ENCODE data around the gene LSAMP. TPM values are rescaled to one million over a fixed set of nuclear protein-coding genes. Genes with fewer than 3 reads are reported as not detected.

Gene LSAMP
- total RNA-seq, 1 experiment from 2014 or later = 0.90 TPM

DNA sequence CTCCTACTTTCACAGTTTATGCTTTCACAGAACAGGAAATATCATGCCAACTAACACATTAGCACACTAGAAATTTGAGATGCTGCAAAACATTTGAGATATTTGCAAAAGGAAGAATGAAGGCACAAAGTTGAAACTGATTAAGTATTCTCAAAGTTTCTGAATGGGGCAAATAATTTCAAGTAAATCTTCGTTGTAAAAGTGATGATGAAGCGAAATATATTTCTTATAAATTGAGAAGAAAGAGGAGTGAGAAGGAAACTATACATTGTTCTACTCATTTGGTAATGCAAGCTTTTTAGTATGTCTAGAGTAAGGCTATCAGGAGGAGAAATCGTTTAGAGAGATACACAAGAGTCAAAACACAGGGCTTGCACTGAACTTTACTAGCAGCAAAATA is 24.3 kb upstream of the LSAMP start:
- 100% methylated on average over 2 of the region's 3 CpGs for WGBS (ENCODE audit: extremely low coverage, insufficient read length, low lambda C conversion rate)
- Histone ChIP-seq H2AK5ac (ENCODE audit: insufficient read length, low read length) (no peak overlapping the region), H3K9me3 (ENCODE audit: control insufficient read depth, low read depth, low read length) (no peaks in the 10 kb centered on the region), H3K79me2 (ENCODE audit: insufficient read depth, low read length) (no peaks in the 10 kb centered on the region), H4K20me1 (ENCODE audit: control insufficient read depth, insufficient read depth, insufficient read length) (no peaks in the 10 kb centered on the region), H3K27ac (ENCODE audit: insufficient read length, low read depth, low read length) (no peak overlapping the region), H3K79me1 (ENCODE audit: insufficient read depth, low read depth, low read length, poor library complexity, severe bottlenecking) (no peaks in the 10 kb centered on the region), H3K4ac (ENCODE audit: low read depth, low read length) (no peak overlapping the region), H2AFZ (ENCODE audit: low read length) (no peak overlapping the region), H3K23me2 (ENCODE audit: insufficient read length, low read depth, low read length, poor library complexity, severe bottlenecking) (no peaks in the 10 kb centered on the region), H3K4me1 (ENCODE audit: insufficient read depth, low read length) (no peaks in the 10 kb centered on the region; the same call in 1 of the 2 replicates), H2BK5ac (ENCODE audit: insufficient read length, low read length) (no peak overlapping the region), H3K9ac (ENCODE audit: extremely low read depth, insufficient read length, low read length) (no peak overlapping the region), H2BK12ac (ENCODE audit: insufficient read length, low read depth, low read length) (no peak overlapping the region), H3K14ac (ENCODE audit: insufficient read depth, low read length) (no peak overlapping the region), H3K56ac (ENCODE audit: insufficient read length, low read depth, low read length) (no peak overlapping the region), H4K91ac (ENCODE audit: insufficient read length, low read depth, low read length) (no peak overlapping the region), H2BK15ac (ENCODE audit: low read depth, low read length) (no peak overlapping the region), H4K8ac (replicated peaks; ENCODE audit: insufficient read length, low read depth, low read length) (no peak overlapping the region), H3T11ph (ENCODE audit: low read length) (no peak overlapping the region), H2BK20ac (ENCODE audit: low read depth, low read length, poor library complexity, severe bottlenecking) (no peak overlapping the region), H3K18ac (ENCODE audit: insufficient read length, low read depth, low read length) (no peak overlapping the region), H4K5ac (ENCODE audit: insufficient read length, low read depth, low read length) (no peak overlapping the region), H3K23ac (ENCODE audit: insufficient read length, low read depth, low read length) (no peak overlapping the region), H3K4me2 (ENCODE audit: insufficient read depth, insufficient read length, low read length) (no peak overlapping the region), H3K27me3 (ENCODE audit: insufficient read depth, low read length) (no peaks in the 10 kb centered on the region), H2BK120ac (ENCODE audit: low read depth, low read length, poor library complexity, severe bottlenecking) (no peak overlapping the region)
- no peaks in the 10 kb centered on the region for H3K27me3 Mint-ChIP-seq (ENCODE audit: low read depth)
- no peak overlapping the region for H3K4me3 Mint-ChIP-seq
- TF ChIP-seq, protein P1, sequence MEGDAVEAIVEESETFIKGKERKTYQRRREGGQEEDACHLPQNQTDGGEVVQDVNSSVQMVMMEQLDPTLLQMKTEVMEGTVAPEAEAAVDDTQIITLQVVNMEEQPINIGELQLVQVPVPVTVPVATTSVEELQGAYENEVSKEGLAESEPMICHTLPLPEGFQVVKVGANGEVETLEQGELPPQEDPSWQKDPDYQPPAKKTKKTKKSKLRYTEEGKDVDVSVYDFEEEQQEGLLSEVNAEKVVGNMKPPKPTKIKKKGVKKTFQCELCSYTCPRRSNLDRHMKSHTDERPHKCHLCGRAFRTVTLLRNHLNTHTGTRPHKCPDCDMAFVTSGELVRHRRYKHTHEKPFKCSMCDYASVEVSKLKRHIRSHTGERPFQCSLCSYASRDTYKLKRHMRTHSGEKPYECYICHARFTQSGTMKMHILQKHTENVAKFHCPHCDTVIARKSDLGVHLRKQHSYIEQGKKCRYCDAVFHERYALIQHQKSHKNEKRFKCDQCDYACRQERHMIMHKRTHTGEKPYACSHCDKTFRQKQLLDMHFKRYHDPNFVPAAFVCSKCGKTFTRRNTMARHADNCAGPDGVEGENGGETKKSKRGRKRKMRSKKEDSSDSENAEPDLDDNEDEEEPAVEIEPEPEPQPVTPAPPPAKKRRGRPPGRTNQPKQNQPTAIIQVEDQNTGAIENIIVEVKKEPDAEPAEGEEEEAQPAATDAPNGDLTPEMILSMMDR (conservative IDR thresholded peaks at IDR 0.05) = no peak
- no peaks in the 10 kb centered on the region for H3K36me3 Mint-ChIP-seq (ENCODE audit: insufficient read depth in 1 of 3, low read depth in 3 of 3)
- no peak for DNase-seq
- no peaks in the 10 kb centered on the region for H3K9me3 Mint-ChIP-seq
- H3K4me1 Mint-ChIP-seq = 0 out of 4 replicates have a peak, but pooled peaks cover 0 to 3% of the 10 kb centered on the region in 2 experiments
- H3K27ac Mint-ChIP-seq = no peak overlapping the region
